HG02759 (cell line): ENCODE results near the gene GTF2IRD1.
"Not testable (repeated sequence)": the region's sequence is repeated elsewhere in the genome, so short reads cannot be mapped to it uniquely, and the experiment has no call there.

Source experiments
- ATAC-seq: cut with Tn5 transposase; IDR thresholded peaks from one replicate; pipeline ENCODE4 v1.9.1; 2021; ENCODE audit warnings: mild to moderate bottlenecking, moderate library complexity; ENCODE audit not compliant: unreplicated experiment

GTF2IRD1 gene

GRCh38 chr7:74453322-74454011 is at the start of gene GTF2IRD1:
Gene GTF2IRD1 (plus strand): TSS chr7:74453906. CDS start chr7:74508081, 54,175 bp downstream.
- ATAC-seq, result no peak

GRCh38 chr7:74404388-74404700 is 49.4 kb upstream of the GTF2IRD1 start:
- ATAC-seq, result no peak

- ATAC-seq, result no peak
Measured at GRCh38 chr7:74404741-74405140, 49.0 kb upstream of the GTF2IRD1 start.

GRCh38 chr7:74405191-74405898 is 48.4 kb upstream of the GTF2IRD1 start:
- no peak for ATAC-seq

GRCh38 chr7:74405899-74406512 is 47.7 kb upstream of the GTF2IRD1 start:
- ATAC-seq, result no peak

- no peak for ATAC-seq
Measured at GRCh38 chr7:74407958-74408357, 45.7 kb upstream of the GTF2IRD1 start.

- ATAC-seq, result no peak
Measured at GRCh38 chr7:74409571-74409970, 44.1 kb upstream of the GTF2IRD1 start.

- no peak for ATAC-seq
Measured at GRCh38 chr7:74410772-74411171, 42.9 kb upstream of the GTF2IRD1 start.

GRCh38 chr7:74411571-74411970 is 42.1 kb upstream of the GTF2IRD1 start:
- ATAC-seq, result not testable (repeated sequence)

GRCh38 chr7:74412056-74412455 is 41.6 kb upstream of the GTF2IRD1 start:
- no peak for ATAC-seq

GRCh38 chr7:74412603-74413002 is 41.1 kb upstream of the GTF2IRD1 start:
- no peak for ATAC-seq

GRCh38 chr7:74414595-74415333 is 38.9 kb upstream of the GTF2IRD1 start:
- not testable (repeated sequence) for ATAC-seq

- ATAC-seq, result no peak
Measured at GRCh38 chr7:74417419-74417971, 36.2 kb upstream of the GTF2IRD1 start.

- ATAC-seq, result no peak
Measured at GRCh38 chr7:74418076-74418475, 35.6 kb upstream of the GTF2IRD1 start.

- ATAC-seq, result no peak
Measured at GRCh38 chr7:74418538-74418937, 35.2 kb upstream of the GTF2IRD1 start.

GRCh38 chr7:74419232-74419631 is 34.5 kb upstream of the GTF2IRD1 start:
- ATAC-seq, result not testable (repeated sequence)

GRCh38 chr7:74420006-74420405 is 33.7 kb upstream of the GTF2IRD1 start:
- no peak for ATAC-seq

GRCh38 chr7:74424291-74424880 is 29.3 kb upstream of the GTF2IRD1 start:
- no peak for ATAC-seq

GRCh38 chr7:74428023-74428422 is 25.7 kb upstream of the GTF2IRD1 start:
- no peak for ATAC-seq

- ATAC-seq, result no peak
Measured at GRCh38 chr7:74429153-74429747, 24.5 kb upstream of the GTF2IRD1 start.
